Fibroblast of lung (primary cell): ENCODE data around the gene E2F2. TPM values are rescaled to one million over a fixed set of nuclear protein-coding genes. Genes with fewer than 3 reads are reported as not detected.

Source experiments
- DNase-seq, 2 donors: peaks; one replicate each; pipeline versions ENCODE4 v3.0.0 to v3.0.0-alpha.2; 2010; ENCODE audit warnings: low read depth in 2 of 2
- H2AFZ ChIP-seq: 2 replicates; pipeline ENCODE4 v1.5.1; 2012; ENCODE audit warnings: low read length, control low read depth, inconsistent platforms
- H3K27ac ChIP-seq: 2 replicates; pipeline ENCODE4 v1.5.1; 2011; ENCODE audit warnings: low read length, control low read depth; ENCODE audit not compliant: insufficient read depth
- H3K27me3 ChIP-seq: 2 replicates; pipeline ENCODE4 v1.5.1; 2011; ENCODE audit warnings: mild to moderate bottlenecking, low read length; ENCODE audit not compliant: control insufficient read depth, insufficient read depth
- H3K36me3 ChIP-seq: 2 replicates; pipeline ENCODE4 v1.5.1; 2011; ENCODE audit warnings: low read length; ENCODE audit not compliant: control insufficient read depth, insufficient read depth
- H3K4me1 ChIP-seq: 2 replicates; pipeline ENCODE4 v1.5.1; 2011; ENCODE audit warnings: low read length; ENCODE audit not compliant: control insufficient read depth, insufficient read depth; ENCODE audit errors: extremely low read depth
- H3K4me2 ChIP-seq: 2 replicates; pipeline ENCODE4 v1.5.1; 2011; ENCODE audit warnings: low read length, control low read depth; ENCODE audit not compliant: insufficient read depth; ENCODE audit errors: extremely low read depth
- H3K4me3 ChIP-seq, 4 experiments: fragments of 200-600 bp in 1 of 4; sonication (generic) in 1 of 4; replicated peaks in 1 of 4; 2 replicates each; pipeline ENCODE4 v1.5.1; 2011 to 2016; ENCODE audit warnings: low read length in 4 of 4, low read depth in 3 of 4, mild to moderate bottlenecking in 3 of 4, control low read depth in 2 of 4, inconsistent platforms in 1 of 4, mixed read lengths in 1 of 4; ENCODE audit not compliant: insufficient read depth in 1 of 4; ENCODE audit errors: control extremely low read depth in 1 of 4
- H3K79me2 ChIP-seq: 2 replicates; pipeline ENCODE4 v1.5.1; 2012; ENCODE audit warnings: mild to moderate bottlenecking, low read length, inconsistent platforms; ENCODE audit not compliant: control insufficient read depth, insufficient read depth
- H3K9ac ChIP-seq: 2 replicates; pipeline ENCODE4 v1.5.1; 2011; ENCODE audit warnings: mild to moderate bottlenecking, low read length, control low read depth; ENCODE audit not compliant: insufficient read depth
- H3K9me3 ChIP-seq: 2 replicates; pipeline ENCODE4 v1.5.1; 2012; ENCODE audit warnings: low read depth, low read length; ENCODE audit not compliant: control insufficient read depth, insufficient read depth
- H4K20me1 ChIP-seq: 2 replicates; pipeline ENCODE4 v1.5.1; 2011; ENCODE audit warnings: low read length; ENCODE audit not compliant: control insufficient read depth, insufficient read depth; ENCODE audit errors: extremely low read depth
- CTCF ChIP-seq, 2 donors: IDR thresholded peaks in 1 of 2; conservative IDR thresholded peaks in 1 of 2; 1 replicate in 1 of 2; 2 replicates in 1 of 2; pipeline ENCODE4 v1.5.1; 2011 to 2012; ENCODE audit warnings: low read length in 2 of 2, control low read depth in 1 of 2, inconsistent platforms in 1 of 2, low read depth in 1 of 2, mild to moderate bottlenecking in 1 of 2
- EZH2 ChIP-seq: IDR thresholded peaks from 2 replicates; pipeline ENCODE4 v1.5.1; 2012; ENCODE audit warnings: low read length, control low read depth, mild to moderate bottlenecking; ENCODE audit errors: missing control alignments
- polyA plus RNA-seq, 2 donors: library from polyadenylated mRNA; depleted of rRNA in 1 of 2; stranded (reverse) in 1 of 2; unstranded in 1 of 2; fragments of >200 nt; gene quantifications; 2 replicates each; pipeline ENCODE4 v1.2.1, GENCODE V29; 2011 to 2012; ENCODE audit warnings: missing spikeins in 1 of 2
- total RNA-seq: library from RNA; depleted of rRNA; stranded (reverse); fragments of >200 nt; gene quantifications from 2 replicates; pipeline ENCODE4 v1.2.1, GENCODE V29; 2014

The E2F2 gene
- total and polyA plus RNA-seq, 2 donors (not counting 1 experiment from before 2014, with no cell fraction given): 0.17 to 0.26 TPM

- Histone ChIP-seq H3K79me2 (no peaks in the 10 kb centered on the region), H3K36me3 (no peaks in the 10 kb centered on the region), H3K4me2 (no peak overlapping the region), H3K4me3 (no peak overlapping the region), H4K20me1 (no peaks in the 10 kb centered on the region), H3K4me1 (no peaks in the 10 kb centered on the region), H2AFZ (no peak overlapping the region), H3K27ac (no peak overlapping the region), H3K9ac (no peak overlapping the region), H3K27me3 (no peaks in the 10 kb centered on the region), H3K9me3 (no peaks in the 10 kb centered on the region)
- no peak for DNase-seq
- TF ChIP-seq CTCF (conservative IDR thresholded peaks at IDR 0.05 in 1 of 2, IDR thresholded peaks at IDR 0.05 in 1 of 2; ENCODE audit: low read depth in 1 of 2, low read length in 2 of 2) (no peak), EZH2 (no peak)
Measured at GRCh38 chr1:23459338-23459757, 71.7 kb downstream of the E2F2 start.

Other genes with a start within 250 kb of the E2F2 start
- 59.1 and 62.1 TPM in 2 replicates for gene HNRNPR, start 186.9 kb downstream of the E2F2 start, total RNA-seq
- 141 and 186 TPM in 2 replicates for gene HNRNPR, start 186.9 kb downstream of the E2F2 start, polyA plus RNA-seq
- 31.5 and 32.6 TPM in 2 replicates for gene ZNF436, start 161.4 kb downstream of the E2F2 start, total RNA-seq
- 10.7 and 11.9 TPM in 2 replicates for gene ZNF436, start 161.4 kb downstream of the E2F2 start, polyA plus RNA-seq
- gene TCEA3, start 106.5 kb downstream of the E2F2 start, total RNA-seq: 37.5 and 44.6 TPM in 2 replicates
- 11.9 and 12.3 TPM in 2 replicates for gene TCEA3, start 106.5 kb downstream of the E2F2 start, polyA plus RNA-seq
- gene ASAP3, start 47.1 kb downstream of the E2F2 start, total RNA-seq: 73.2 and 79.1 TPM in 2 replicates
- 14.2 and 19.9 TPM in 2 replicates for gene ASAP3, start 47.1 kb downstream of the E2F2 start, polyA plus RNA-seq
- gene ID3, start 28.3 kb upstream of the E2F2 start, total RNA-seq: 9.9 and 42.9 TPM in 2 replicates
- 23.0 and 35.2 TPM in 2 replicates for gene ID3, start 28.3 kb upstream of the E2F2 start, polyA plus RNA-seq
- gene RPL11, start 160.6 kb upstream of the E2F2 start, total RNA-seq: 1,214 and 1,412 TPM in 2 replicates
- 1,477 and 1,551 TPM in 2 replicates for gene RPL11, start 160.6 kb upstream of the E2F2 start, polyA plus RNA-seq
- 15.9 and 19.3 TPM in 2 replicates for gene ELOA, start 212.2 kb upstream of the E2F2 start, total RNA-seq
- 34.1 and 42.2 TPM in 2 replicates for gene ELOA, start 212.2 kb upstream of the E2F2 start, polyA plus RNA-seq
- gene PITHD1, start 247.2 kb upstream of the E2F2 start, total RNA-seq: 29.5 and 40.5 TPM in 2 replicates
- gene PITHD1, start 247.2 kb upstream of the E2F2 start, polyA plus RNA-seq: 47.7 and 58.6 TPM in 2 replicates